Peyer's patch (tissue), 4 donors: ENCODE measurements around the gene F3.

ENCODE experiments used
- POLR2A ChIP-seq, 2 donors: fragments of 450-650 bp; IDR thresholded peaks; one replicate each; pipeline ENCODE4 v1.5.1; 2017; ENCODE audit warnings: antibody characterized with exemption in 2 of 2, mild to moderate bottlenecking in 2 of 2, moderate library complexity in 2 of 2
- TF ChIP-seq, protein P1 (sequence below), 6 experiments: fragments of 450-650 bp in 4 of 6; fragments of 200-600 bp in 2 of 6; sonication (generic) in 1 of 6; IDR thresholded peaks; one replicate each; pipeline ENCODE4 v1.5.1; 2017 to 2019; ENCODE audit warnings: antibody characterized with exemption in 6 of 6, mild to moderate bottlenecking in 3 of 6, moderate library complexity in 1 of 6

DNA sequence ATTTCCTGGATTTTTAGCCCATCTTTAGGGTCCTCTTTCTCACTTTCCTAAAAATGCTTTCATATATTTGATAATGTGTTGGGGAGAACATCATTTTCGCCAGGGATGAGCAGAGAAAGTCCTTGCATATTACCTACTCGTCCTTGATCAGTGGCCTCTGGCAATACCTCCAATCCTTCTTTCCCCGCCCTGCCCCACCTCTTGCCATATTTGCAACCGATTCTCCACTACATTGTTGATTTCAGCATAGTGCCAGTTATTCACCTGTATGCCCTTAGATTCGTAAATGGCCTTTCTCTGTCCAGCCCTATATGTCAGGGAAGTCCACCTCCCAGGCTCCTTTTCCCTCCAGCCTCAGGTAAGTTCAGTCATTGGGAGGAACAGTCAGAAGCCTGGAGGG is 13.5 kb upstream of the F3 start:
- TF ChIP-seq POLR2A (IDR thresholded peaks at IDR 0.05) = no peak
- TF ChIP-seq, protein P1, sequence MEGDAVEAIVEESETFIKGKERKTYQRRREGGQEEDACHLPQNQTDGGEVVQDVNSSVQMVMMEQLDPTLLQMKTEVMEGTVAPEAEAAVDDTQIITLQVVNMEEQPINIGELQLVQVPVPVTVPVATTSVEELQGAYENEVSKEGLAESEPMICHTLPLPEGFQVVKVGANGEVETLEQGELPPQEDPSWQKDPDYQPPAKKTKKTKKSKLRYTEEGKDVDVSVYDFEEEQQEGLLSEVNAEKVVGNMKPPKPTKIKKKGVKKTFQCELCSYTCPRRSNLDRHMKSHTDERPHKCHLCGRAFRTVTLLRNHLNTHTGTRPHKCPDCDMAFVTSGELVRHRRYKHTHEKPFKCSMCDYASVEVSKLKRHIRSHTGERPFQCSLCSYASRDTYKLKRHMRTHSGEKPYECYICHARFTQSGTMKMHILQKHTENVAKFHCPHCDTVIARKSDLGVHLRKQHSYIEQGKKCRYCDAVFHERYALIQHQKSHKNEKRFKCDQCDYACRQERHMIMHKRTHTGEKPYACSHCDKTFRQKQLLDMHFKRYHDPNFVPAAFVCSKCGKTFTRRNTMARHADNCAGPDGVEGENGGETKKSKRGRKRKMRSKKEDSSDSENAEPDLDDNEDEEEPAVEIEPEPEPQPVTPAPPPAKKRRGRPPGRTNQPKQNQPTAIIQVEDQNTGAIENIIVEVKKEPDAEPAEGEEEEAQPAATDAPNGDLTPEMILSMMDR (IDR thresholded peaks at IDR 0.05) = no peak
